HL-60 (cell line): ENCODE measurements around the gene GRP.

Source experiments
- DNase-seq, 2 experiments: peaks; one replicate each; pipeline ENCODE4 v3.0.0-alpha.2; 2010 to 2020; ENCODE audit warnings: low read depth in 1 of 2, low spot score in 1 of 2
- H3K27ac ChIP-seq: fragments of 250-450 bp; sonication (Bioruptor Pico); replicated peaks from 2 replicates; pipeline ENCODE4 v1.5.1; 2020; ENCODE audit warnings: mild to moderate bottlenecking, moderate library complexity
- H3K27me3 ChIP-seq: fragments of 250-450 bp; sonication (Bioruptor Pico); 2 replicates; pipeline ENCODE4 v1.5.1; 2021; ENCODE audit warnings: mild to moderate bottlenecking, moderate library complexity; ENCODE audit not compliant: insufficient read depth, poor library complexity, severe bottlenecking
- H3K4me3 ChIP-seq: replicated peaks from 2 replicates; pipeline ENCODE4 v1.5.1; 2011; ENCODE audit warnings: mild to moderate bottlenecking, control low read depth, low read length; ENCODE audit not compliant: insufficient read depth
- GABPA ChIP-seq: IDR thresholded peaks from 2 replicates; pipeline ENCODE4 v1.6.1; 2012; ENCODE audit warnings: low read depth
- POLR2AphosphoS5 ChIP-seq: IDR thresholded peaks from 2 replicates; pipeline ENCODE4 v1.6.1; 2012; ENCODE audit warnings: low read depth
- SPI1 ChIP-seq: IDR thresholded peaks from 2 replicates; pipeline ENCODE4 v1.6.1; 2012; ENCODE audit warnings: low read depth, mild to moderate bottlenecking, borderline replicate concordance
- TF ChIP-seq, protein P1 (sequence below): IDR thresholded peaks from 2 replicates; pipeline ENCODE4 v1.6.1; 2012; ENCODE audit warnings: low read depth; ENCODE audit not compliant: insufficient replicate concordance
- TF ChIP-seq, protein P2 (sequence below): IDR thresholded peaks from one replicate; pipeline ENCODE4 v1.5.1; 2011; ENCODE audit warnings: low read length, control low read depth, inconsistent platforms; ENCODE audit not compliant: insufficient read depth

Gene GRP

DNA sequence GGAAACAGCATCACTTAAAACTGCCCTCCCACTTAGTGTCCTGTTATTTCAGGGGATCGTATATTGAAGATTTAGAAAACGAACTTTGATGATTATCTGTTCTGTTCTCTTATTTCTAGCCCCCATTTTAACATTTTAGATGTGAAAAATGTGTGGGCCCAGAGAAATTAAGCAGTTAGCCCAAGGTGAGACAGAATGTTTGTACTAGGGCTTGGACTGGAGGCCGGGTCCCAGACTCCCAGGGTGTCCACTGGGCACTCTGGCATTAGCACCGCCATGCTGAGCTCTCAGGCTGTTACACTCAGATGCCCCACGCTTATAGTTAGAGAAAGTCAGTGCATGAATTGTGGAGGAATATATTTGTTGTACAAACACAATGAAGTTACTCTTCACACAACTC lies 58.8 kb downstream of the GRP start:
- no peak for DNase-seq
- H3K27ac ChIP-seq, result no peak overlapping the region
- peaks cover 65% of the 10 kb centered on the region for H3K27me3 ChIP-seq
- no peak overlapping the region for H3K4me3 ChIP-seq
- TF ChIP-seq SPI1 (no peak), GABPA (no peak), POLR2AphosphoS5 (no peak)
- TF ChIP-seq, protein P1, sequence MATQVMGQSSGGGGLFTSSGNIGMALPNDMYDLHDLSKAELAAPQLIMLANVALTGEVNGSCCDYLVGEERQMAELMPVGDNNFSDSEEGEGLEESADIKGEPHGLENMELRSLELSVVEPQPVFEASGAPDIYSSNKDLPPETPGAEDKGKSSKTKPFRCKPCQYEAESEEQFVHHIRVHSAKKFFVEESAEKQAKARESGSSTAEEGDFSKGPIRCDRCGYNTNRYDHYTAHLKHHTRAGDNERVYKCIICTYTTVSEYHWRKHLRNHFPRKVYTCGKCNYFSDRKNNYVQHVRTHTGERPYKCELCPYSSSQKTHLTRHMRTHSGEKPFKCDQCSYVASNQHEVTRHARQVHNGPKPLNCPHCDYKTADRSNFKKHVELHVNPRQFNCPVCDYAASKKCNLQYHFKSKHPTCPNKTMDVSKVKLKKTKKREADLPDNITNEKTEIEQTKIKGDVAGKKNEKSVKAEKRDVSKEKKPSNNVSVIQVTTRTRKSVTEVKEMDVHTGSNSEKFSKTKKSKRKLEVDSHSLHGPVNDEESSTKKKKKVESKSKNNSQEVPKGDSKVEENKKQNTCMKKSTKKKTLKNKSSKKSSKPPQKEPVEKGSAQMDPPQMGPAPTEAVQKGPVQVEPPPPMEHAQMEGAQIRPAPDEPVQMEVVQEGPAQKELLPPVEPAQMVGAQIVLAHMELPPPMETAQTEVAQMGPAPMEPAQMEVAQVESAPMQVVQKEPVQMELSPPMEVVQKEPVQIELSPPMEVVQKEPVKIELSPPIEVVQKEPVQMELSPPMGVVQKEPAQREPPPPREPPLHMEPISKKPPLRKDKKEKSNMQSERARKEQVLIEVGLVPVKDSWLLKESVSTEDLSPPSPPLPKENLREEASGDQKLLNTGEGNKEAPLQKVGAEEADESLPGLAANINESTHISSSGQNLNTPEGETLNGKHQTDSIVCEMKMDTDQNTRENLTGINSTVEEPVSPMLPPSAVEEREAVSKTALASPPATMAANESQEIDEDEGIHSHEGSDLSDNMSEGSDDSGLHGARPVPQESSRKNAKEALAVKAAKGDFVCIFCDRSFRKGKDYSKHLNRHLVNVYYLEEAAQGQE, result no peak
- TF ChIP-seq, protein P2, sequence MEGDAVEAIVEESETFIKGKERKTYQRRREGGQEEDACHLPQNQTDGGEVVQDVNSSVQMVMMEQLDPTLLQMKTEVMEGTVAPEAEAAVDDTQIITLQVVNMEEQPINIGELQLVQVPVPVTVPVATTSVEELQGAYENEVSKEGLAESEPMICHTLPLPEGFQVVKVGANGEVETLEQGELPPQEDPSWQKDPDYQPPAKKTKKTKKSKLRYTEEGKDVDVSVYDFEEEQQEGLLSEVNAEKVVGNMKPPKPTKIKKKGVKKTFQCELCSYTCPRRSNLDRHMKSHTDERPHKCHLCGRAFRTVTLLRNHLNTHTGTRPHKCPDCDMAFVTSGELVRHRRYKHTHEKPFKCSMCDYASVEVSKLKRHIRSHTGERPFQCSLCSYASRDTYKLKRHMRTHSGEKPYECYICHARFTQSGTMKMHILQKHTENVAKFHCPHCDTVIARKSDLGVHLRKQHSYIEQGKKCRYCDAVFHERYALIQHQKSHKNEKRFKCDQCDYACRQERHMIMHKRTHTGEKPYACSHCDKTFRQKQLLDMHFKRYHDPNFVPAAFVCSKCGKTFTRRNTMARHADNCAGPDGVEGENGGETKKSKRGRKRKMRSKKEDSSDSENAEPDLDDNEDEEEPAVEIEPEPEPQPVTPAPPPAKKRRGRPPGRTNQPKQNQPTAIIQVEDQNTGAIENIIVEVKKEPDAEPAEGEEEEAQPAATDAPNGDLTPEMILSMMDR, result no peak

- Histone ChIP-seq H3K27ac (no peak overlapping the region), H3K27me3 (peaks cover 63% of the 10 kb centered on the region), H3K4me3 (no peak overlapping the region)
- TF ChIP-seq GABPA (no peak), SPI1 (no peak), POLR2AphosphoS5 (no peak)
- TF ChIP-seq, protein P1, result no peak
- TF ChIP-seq, protein P2, result no peak
- DNase-seq, result no peak
Measured at GRCh38 chr18:59279193-59279592, 59.2 kb downstream of the GRP start.

DNA sequence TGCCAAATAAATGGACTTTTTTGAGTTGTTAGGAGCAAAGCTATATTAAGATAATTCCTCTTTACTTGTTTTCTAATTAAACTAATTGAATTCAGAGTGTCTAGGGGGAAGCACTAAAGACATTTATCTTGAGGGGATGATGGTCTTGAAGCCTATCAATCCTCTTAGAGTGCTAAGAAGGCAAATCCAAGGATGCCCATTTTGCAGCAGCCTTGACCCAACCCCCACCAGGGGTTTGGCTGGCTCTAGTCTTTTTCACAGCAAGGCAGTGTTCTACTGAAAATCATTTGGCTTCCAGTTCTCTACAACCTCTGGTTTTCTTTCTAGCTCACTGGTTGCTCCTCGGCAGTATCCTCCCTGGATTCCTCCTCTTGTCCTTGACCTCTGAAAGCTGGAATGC lies 59.8 kb downstream of the GRP start:
- DNase-seq, result no peak

More for the DNA sequence above, 59.8 kb downstream of the GRP start:
- Histone ChIP-seq H3K27me3 (peaks cover 58% of the 10 kb centered on the region), H3K4me3 (no peak overlapping the region), H3K27ac (no peak overlapping the region)
- no peak for TF ChIP-seq SPI1
- TF ChIP-seq GABPA, result no peak
- TF ChIP-seq, protein P2, result no peak
- TF ChIP-seq, protein P1, result no peak
- no peak for TF ChIP-seq POLR2AphosphoS5
